Measurements from ENCODE around the gene TIMMDC1. TPM values are rescaled to one million over a fixed set of nuclear protein-coding genes. Genes with fewer than 3 reads are reported as not detected.
A peak's percentile ranks its signal among the peaks of the same experiment; 100 is the strongest.

The TIMMDC1 gene
- total RNA-seq, 2 donors from 2014 or later = 79.9 to 108 TPM

- DNase-seq (ENCODE audit: low spot score) = no peak
- H3K27ac ChIP-seq = peak overlapping the region in 1 of 2 donors; percentile 43
- no peak for TF ChIP-seq CTCF (IDR thresholded peaks at IDR 0.05)
Measured at GRCh38 chr3:119570229-119570628, 71.9 kb downstream of the TIMMDC1 start.

GRCh38 chr3:119571230-119571629 is 72.9 kb downstream of the TIMMDC1 start:
- no peak overlapping the region for H3K4me3 ChIP-seq
- peaks cover 0 to 7% of the 10 kb centered on the region in 2 donors for H3K4me1 ChIP-seq
- no peaks in the 10 kb centered on the region for H3K9me3 ChIP-seq
- no peaks in the 10 kb centered on the region for H3K36me3 ChIP-seq
- H3K27ac ChIP-seq = peak overlapping the region; percentile 33 to 43
- TF ChIP-seq CTCF (IDR thresholded peaks at IDR 0.05) = no peak
- no peaks in the 10 kb centered on the region for H3K27me3 ChIP-seq
- DNase-seq (ENCODE audit: low spot score) = no peak

More at GRCh38 chr3:119570229-119570628, 71.9 kb downstream of the TIMMDC1 start:
- Histone ChIP-seq H3K4me1 (peaks cover 0 to 7% of the 10 kb centered on the region in 2 donors), H3K9me3 (no peaks in the 10 kb centered on the region), H3K36me3 (no peaks in the 10 kb centered on the region), H3K27me3 (no peaks in the 10 kb centered on the region), H3K4me3 (no peak overlapping the region)

GRCh38 chr3:119571688-119572087 is 73.3 kb downstream of the TIMMDC1 start:
- Histone ChIP-seq H3K27ac (peak overlapping the region; percentile 33 to 43), H3K9me3 (no peaks in the 10 kb centered on the region), H3K27me3 (no peaks in the 10 kb centered on the region), H3K4me3 (no peak overlapping the region), H3K4me1 (peaks cover 0 to 7% of the 10 kb centered on the region in 2 donors), H3K36me3 (no peaks in the 10 kb centered on the region)
- DNase-seq (ENCODE audit: low spot score) = no peak
- no peak for TF ChIP-seq CTCF (IDR thresholded peaks at IDR 0.05)

Other genes with a start within 250 kb of the TIMMDC1 start
- 10 to 100 TPM; 29.9 to 33.1 TPM for gene ARHGAP31, start 204.2 kb upstream of the TIMMDC1 start, total RNA-seq
- 10 to 100 TPM; 21.2 to 21.5 TPM for gene TMEM39A, start 34.9 kb upstream of the TIMMDC1 start, total RNA-seq
- 1 to 10 TPM; 6.8 to 8.4 TPM for gene POGLUT1, start 29.6 kb upstream of the TIMMDC1 start, total RNA-seq
- under 1 TPM; 0.20 to 0.67 TPM for gene CD80, start 61.1 kb downstream of the TIMMDC1 start, total RNA-seq
- 1 to 10 TPM; 7.5 to 9.7 TPM for gene ADPRH, start 80.9 kb downstream of the TIMMDC1 start, total RNA-seq
- gene PLA1A, start 99.3 kb downstream of the TIMMDC1 start, total RNA-seq = 10 to 100 TPM in 1 of 2 donors, 1 to 10 TPM in 1; 6.7 to 11.6 TPM
- 100 to 1,000 TPM; 679 to 853 TPM for gene POPDC2, start 162.0 kb downstream of the TIMMDC1 start, total RNA-seq
- 10 to 100 TPM; 75.8 to 93.9 TPM for gene COX17, start 178.9 kb downstream of the TIMMDC1 start, total RNA-seq
- 1 to 10 TPM; 1.5 to 3.1 TPM for gene CFAP91, start 204.5 kb downstream of the TIMMDC1 start, total RNA-seq

All from right atrium auricular region (tissue), 2 donors.